Neutrophil (primary cell): Measurements from ENCODE around the gene SETD4.

Experiments
- H3K27ac ChIP-seq: fragments of 200-600 bp; sonication (generic); 2 replicates; pipeline ENCODE4 v1.5.1; 2016; ENCODE audit warnings: mild to moderate bottlenecking, moderate library complexity
- H3K27me3 ChIP-seq: fragments of 200-600 bp; sonication (generic); 2 replicates; pipeline ENCODE4 v1.6.0; 2016; ENCODE audit warnings: mild to moderate bottlenecking
- H3K36me3 ChIP-seq: fragments of 200-600 bp; sonication (generic); 2 replicates; pipeline ENCODE4 v1.5.1; 2017
- H3K4me1 ChIP-seq, 2 experiments: fragments of 200-600 bp in 1 of 2; sonication (generic) in 1 of 2; 1 replicate in 1 of 2; 2 replicates in 1 of 2; pipeline versions ENCODE4 v1.5.1 to v1.6.1; 2013 to 2016; ENCODE audit warnings: low read depth in 1 of 2, low read length in 1 of 2, mild to moderate bottlenecking in 1 of 2, moderate library complexity in 1 of 2; ENCODE audit not compliant: control insufficient read depth in 1 of 2, insufficient read depth in 1 of 2
- H3K4me3 ChIP-seq, 2 experiments: fragments of 200-600 bp in 1 of 2; sonication (generic) in 1 of 2; 1 replicate in 1 of 2; 2 replicates in 1 of 2; pipeline ENCODE4 v1.5.1; 2013 to 2016; ENCODE audit warnings: low read depth in 1 of 2, low read length in 1 of 2, mild to moderate bottlenecking in 1 of 2, moderate library complexity in 1 of 2
- H3K9me3 ChIP-seq: fragments of 200-600 bp; sonication (generic); 2 replicates; pipeline ENCODE4 v1.5.1; 2016
- CTCF ChIP-seq: fragments of 200-600 bp; sonication (generic); IDR thresholded peaks from 2 replicates; pipeline ENCODE4 v1.5.1; 2016; ENCODE audit warnings: antibody characterized with exemption

Gene SETD4

DNA sequence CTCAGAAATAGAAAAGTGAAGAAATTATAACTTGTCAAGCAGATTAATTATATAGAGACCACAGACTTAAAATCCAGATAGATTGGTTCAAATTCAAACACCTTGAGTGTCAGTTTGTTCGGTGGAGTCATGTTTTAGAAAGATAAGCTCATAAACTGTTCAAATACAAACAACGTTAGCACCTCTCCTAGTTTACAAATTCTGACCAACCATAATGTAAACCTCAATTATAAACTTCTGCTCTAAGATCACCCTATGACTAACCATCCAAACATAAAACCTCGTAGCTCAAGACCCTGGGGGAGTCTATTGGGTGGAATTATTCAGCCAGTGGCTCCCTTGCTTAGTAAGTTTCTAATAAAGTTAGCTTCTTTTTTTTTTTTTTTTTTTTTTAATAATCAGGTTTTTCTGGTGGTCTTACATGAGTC is 21.9 kb upstream of the SETD4 start:
- Histone ChIP-seq H3K27me3 (no peaks in the 10 kb centered on the region), H3K4me3 (no peak overlapping the region), H3K36me3 (no peaks in the 10 kb centered on the region), H3K27ac (no peak overlapping the region), H3K9me3 (no peaks in the 10 kb centered on the region), H3K4me1 (peaks cover 0 to 18% of the 10 kb centered on the region in 2 experiments)
- TF ChIP-seq CTCF, result no peak

DNA sequence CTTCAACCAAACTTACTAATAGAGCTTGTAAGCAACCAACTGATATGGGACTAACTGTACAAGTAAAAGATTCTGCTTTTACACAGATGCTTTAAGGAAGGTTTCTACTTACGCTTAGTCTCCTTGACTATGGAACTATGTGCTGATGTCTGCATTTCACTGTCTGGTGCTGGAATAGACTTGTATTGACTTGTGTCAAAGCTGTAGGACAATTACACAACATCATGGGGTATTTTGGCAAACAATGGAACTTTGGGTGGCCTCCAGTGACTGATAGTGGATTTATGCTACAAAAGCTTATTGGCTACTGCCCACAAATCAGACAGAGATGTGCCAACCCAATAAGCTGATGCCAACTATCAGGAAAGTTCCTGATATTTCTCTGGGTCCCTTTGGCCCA is 20.1 kb upstream of the SETD4 start:
- Histone ChIP-seq H3K27ac (no peak overlapping the region), H3K4me1 (peaks cover 0 to 18% of the 10 kb centered on the region in 2 experiments), H3K36me3 (no peaks in the 10 kb centered on the region), H3K4me3 (no peak overlapping the region), H3K27me3 (no peaks in the 10 kb centered on the region), H3K9me3 (no peaks in the 10 kb centered on the region)
- no peak for TF ChIP-seq CTCF

DNA sequence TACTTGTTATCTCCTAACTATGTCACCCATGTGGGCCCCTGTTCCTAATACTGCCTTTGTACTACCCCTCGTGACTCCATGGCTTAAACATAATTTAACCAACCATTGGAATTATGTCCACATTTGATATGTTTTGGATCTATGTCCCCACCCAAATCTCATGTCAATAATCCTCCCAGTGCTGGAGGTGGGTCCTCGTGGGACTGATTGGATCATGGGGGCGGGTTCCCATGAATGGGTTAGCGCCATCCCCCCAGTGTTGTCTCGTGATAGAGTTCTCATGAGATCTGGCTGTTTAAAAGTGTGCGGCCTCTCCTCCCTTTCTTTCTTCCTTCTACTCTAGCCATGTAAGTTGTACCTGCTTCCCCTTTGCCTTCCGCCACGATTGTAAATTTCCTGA is 19.3 kb upstream of the SETD4 start:
- Histone ChIP-seq H3K27me3 (no peaks in the 10 kb centered on the region), H3K27ac (peak overlapping the region; percentile 41), H3K9me3 (no peaks in the 10 kb centered on the region), H3K4me1 (peaks cover 0 to 18% of the 10 kb centered on the region in 2 experiments), H3K36me3 (no peaks in the 10 kb centered on the region), H3K4me3 (no peak overlapping the region)
- no peak for TF ChIP-seq CTCF

DNA sequence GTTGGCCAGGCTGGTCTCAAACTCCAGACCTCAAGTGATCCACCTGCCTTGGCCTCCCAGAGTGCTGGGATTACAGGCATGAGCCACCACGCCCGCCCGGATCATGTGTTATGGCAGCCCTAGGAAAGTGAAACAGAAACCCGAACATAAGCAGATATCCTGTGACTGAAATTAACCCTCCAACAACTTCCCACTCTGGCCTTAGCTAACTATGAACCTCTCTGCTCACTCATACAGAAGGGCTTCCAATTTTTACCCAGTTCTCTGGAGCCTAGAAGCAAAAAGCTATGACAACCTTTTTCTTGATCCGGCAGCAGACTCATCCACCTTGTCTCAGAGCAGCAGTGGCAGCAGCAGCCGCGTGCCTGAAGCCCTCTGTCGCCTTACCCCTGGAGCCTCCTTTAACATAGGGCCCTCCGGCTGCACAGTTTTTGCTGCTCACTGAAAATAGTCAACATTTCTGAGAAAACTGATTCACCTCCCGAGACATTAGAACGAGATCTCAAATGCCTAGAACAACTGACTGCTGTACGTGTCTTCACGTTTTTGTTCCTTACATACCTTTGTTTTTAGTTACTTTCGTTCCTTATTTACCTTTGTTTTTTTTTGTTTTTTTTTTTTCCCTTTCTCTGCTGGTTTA is 18.8 kb upstream of the SETD4 start:
- H3K27ac ChIP-seq, result peak overlapping the region; percentile 61
- H3K36me3 ChIP-seq, result no peaks in the 10 kb centered on the region
- H3K4me3 ChIP-seq, result peak overlapping the region in 1 of 2 experiments; percentile 40
- H3K9me3 ChIP-seq, result no peaks in the 10 kb centered on the region
- H3K27me3 ChIP-seq, result no peaks in the 10 kb centered on the region
- TF ChIP-seq CTCF, result no peak
- H3K4me1 ChIP-seq, result peaks cover 0 to 18% of the 10 kb centered on the region in 2 experiments

DNA sequence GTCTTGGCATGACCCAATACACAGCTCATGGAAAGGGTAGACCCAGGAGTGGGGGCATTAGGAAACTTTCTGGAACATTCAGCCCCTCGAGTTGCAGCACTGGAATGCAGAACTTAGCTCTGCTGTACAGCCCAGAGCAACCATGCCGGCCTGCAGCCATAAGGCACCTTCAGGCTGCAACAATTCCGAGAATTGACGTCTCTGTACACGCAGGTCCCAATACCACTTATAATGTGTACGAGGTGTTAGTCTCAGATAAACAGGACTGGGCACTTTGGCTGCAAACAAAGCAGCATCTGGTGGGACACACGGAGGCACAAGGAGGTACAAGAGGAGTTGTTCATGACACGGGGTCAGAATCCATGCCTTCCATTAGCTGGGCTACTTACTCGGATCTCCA is 17.4 kb upstream of the SETD4 start:
- TF ChIP-seq CTCF, result no peak
- Histone ChIP-seq H3K4me1 (peaks cover 0 to 18% of the 10 kb centered on the region in 2 experiments), H3K9me3 (no peaks in the 10 kb centered on the region), H3K36me3 (no peaks in the 10 kb centered on the region), H3K27me3 (no peaks in the 10 kb centered on the region), H3K27ac (no peak overlapping the region), H3K4me3 (no peak overlapping the region)
